HG02678 (cell line): ENCODE results near the gene HPCA.

Source experiments
- ATAC-seq: cut with Tn5 transposase; IDR thresholded peaks from one replicate; pipeline ENCODE4 v1.9.1; 2021; ENCODE audit warnings: mild to moderate bottlenecking, moderate library complexity; ENCODE audit not compliant: unreplicated experiment

The HPCA gene

GRCh38 chr1:32928285-32928684, 42.0 kb downstream of the HPCA start:
- no peak for ATAC-seq

GRCh38 chr1:32928715-32929114, 42.4 kb downstream of the HPCA start:
- ATAC-seq: no peak

- no peak for ATAC-seq
Observed at GRCh38 chr1:32929366-32929765, 43.1 kb downstream of the HPCA start.

- ATAC-seq: no peak
Observed at GRCh38 chr1:32931760-32932159, 45.5 kb downstream of the HPCA start.

GRCh38 chr1:32933742-32934322, 47.5 kb downstream of the HPCA start:
- no peak for ATAC-seq

- no peak for ATAC-seq
Observed at GRCh38 chr1:32934535-32934934, 48.2 kb downstream of the HPCA start.

GRCh38 chr1:32937061-32937460, 50.8 kb downstream of the HPCA start:
- no peak for ATAC-seq

- no peak for ATAC-seq
Observed at GRCh38 chr1:32939655-32940371, 53.5 kb downstream of the HPCA start.

- no peak for ATAC-seq
Observed at GRCh38 chr1:32944180-32944579, 57.9 kb downstream of the HPCA start.
